ENCODE measurements around the gene ABCC5.

Gene ABCC5

GRCh38 chr3:183933160-183933559 is 84.5 kb downstream of the ABCC5 start:
- Mint-ChIP-seq H3K4me3 (no peak overlapping the region), H3K27ac (no peak overlapping the region), H3K9me3 (no peaks in the 10 kb centered on the region), H3K36me3 (ENCODE audit: low read depth) (peaks cover 2% of the 10 kb centered on the region), H3K27me3 (ENCODE audit: low read depth) (no peaks in the 10 kb centered on the region), H3K4me1 (ENCODE audit: low read depth) (no peaks in the 10 kb centered on the region)

- H3K27ac Mint-ChIP-seq = no peak overlapping the region
- H3K4me1 Mint-ChIP-seq (ENCODE audit: low read depth) = no peaks in the 10 kb centered on the region
- no peak overlapping the region for H3K4me3 Mint-ChIP-seq
- peaks cover 2% of the 10 kb centered on the region for H3K36me3 Mint-ChIP-seq (ENCODE audit: low read depth)
- H3K27me3 Mint-ChIP-seq (ENCODE audit: low read depth) = no peaks in the 10 kb centered on the region
- no peaks in the 10 kb centered on the region for H3K9me3 Mint-ChIP-seq
Observed at GRCh38 chr3:183931881-183932280, 85.8 kb downstream of the ABCC5 start.

- Mint-ChIP-seq H3K27me3 (ENCODE audit: low read depth) (no peaks in the 10 kb centered on the region), H3K9me3 (no peaks in the 10 kb centered on the region), H3K27ac (no peak overlapping the region), H3K4me3 (no peak overlapping the region), H3K36me3 (ENCODE audit: low read depth) (no peaks in the 10 kb centered on the region), H3K4me1 (ENCODE audit: low read depth) (no peaks in the 10 kb centered on the region)
Observed at GRCh38 chr3:183930086-183930485, 87.6 kb downstream of the ABCC5 start.

DNA sequence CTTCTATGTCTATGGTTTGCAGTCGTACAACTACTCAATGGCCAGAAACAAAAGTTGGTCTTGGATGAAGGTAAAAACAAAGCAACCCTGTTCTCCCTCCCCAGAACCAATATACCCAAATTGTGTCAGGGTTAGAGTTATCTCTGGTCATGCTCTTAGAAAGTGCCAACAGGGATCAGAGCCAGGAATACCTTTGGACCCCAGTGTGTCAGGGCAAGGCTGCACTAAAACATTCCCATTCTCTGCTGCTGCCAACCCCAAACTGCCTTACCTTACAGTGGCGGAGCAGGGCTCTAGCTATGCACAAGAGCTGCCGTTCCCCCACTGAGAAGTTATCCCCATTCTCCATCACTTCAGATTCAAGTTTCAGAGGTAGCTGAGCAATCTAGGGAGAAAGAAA is 90.6 kb downstream of the ABCC5 start:
- H3K27ac Mint-ChIP-seq = no peak overlapping the region
- H3K9me3 Mint-ChIP-seq = no peaks in the 10 kb centered on the region
- H3K4me3 Mint-ChIP-seq = no peak overlapping the region
- peaks cover 2% of the 10 kb centered on the region for H3K36me3 Mint-ChIP-seq (ENCODE audit: low read depth)
- no peaks in the 10 kb centered on the region for H3K4me1 Mint-ChIP-seq (ENCODE audit: low read depth)
- no peaks in the 10 kb centered on the region for H3K27me3 Mint-ChIP-seq (ENCODE audit: low read depth)

GRCh38 chr3:183924956-183925355 is 92.7 kb downstream of the ABCC5 start:
- peaks cover 2% of the 10 kb centered on the region for H3K36me3 Mint-ChIP-seq (ENCODE audit: low read depth)
- H3K27me3 Mint-ChIP-seq (ENCODE audit: low read depth) = no peaks in the 10 kb centered on the region
- H3K9me3 Mint-ChIP-seq = no peaks in the 10 kb centered on the region
- no peak overlapping the region for H3K27ac Mint-ChIP-seq
- no peaks in the 10 kb centered on the region for H3K4me1 Mint-ChIP-seq (ENCODE audit: low read depth)
- H3K4me3 Mint-ChIP-seq = no peak overlapping the region

DNA sequence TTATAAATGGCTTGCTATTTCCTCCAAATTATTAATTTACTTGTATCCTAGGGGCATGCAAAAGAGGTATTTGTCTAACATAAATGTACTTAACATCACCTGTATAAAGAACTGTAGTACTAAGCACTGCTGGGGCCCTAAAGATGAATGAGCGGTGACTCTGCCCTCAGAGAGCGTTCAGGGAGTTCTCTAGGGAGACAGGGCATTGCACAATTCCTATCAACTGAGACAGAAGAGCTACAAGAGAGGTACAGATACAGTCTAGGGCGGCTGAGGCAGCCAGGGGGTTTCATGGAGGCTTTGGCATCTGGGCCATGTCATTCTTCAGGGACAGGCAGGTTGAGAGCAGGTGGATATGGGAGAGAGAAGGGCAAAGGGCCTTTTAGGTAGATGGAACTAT is 93.1 kb downstream of the ABCC5 start:
- no peak overlapping the region for H3K27ac Mint-ChIP-seq
- H3K9me3 Mint-ChIP-seq = no peaks in the 10 kb centered on the region
- no peak overlapping the region for H3K4me3 Mint-ChIP-seq
- no peaks in the 10 kb centered on the region for H3K4me1 Mint-ChIP-seq (ENCODE audit: low read depth)
- peaks cover 2% of the 10 kb centered on the region for H3K36me3 Mint-ChIP-seq (ENCODE audit: low read depth)
- H3K27me3 Mint-ChIP-seq (ENCODE audit: low read depth) = no peaks in the 10 kb centered on the region

GRCh38 chr3:183922421-183922820 is 95.3 kb downstream of the ABCC5 start:
- Mint-ChIP-seq H3K9me3 (no peaks in the 10 kb centered on the region), H3K4me1 (ENCODE audit: low read depth) (no peaks in the 10 kb centered on the region), H3K27ac (no peak overlapping the region), H3K36me3 (ENCODE audit: low read depth) (peaks cover 2% of the 10 kb centered on the region), H3K27me3 (ENCODE audit: low read depth) (no peaks in the 10 kb centered on the region), H3K4me3 (no peak overlapping the region)

GRCh38 chr3:183921096-183921495 is 96.6 kb downstream of the ABCC5 start:
- no peak overlapping the region for H3K27ac Mint-ChIP-seq
- H3K36me3 Mint-ChIP-seq (ENCODE audit: low read depth) = peaks cover 2% of the 10 kb centered on the region
- no peaks in the 10 kb centered on the region for H3K27me3 Mint-ChIP-seq (ENCODE audit: low read depth)
- no peak overlapping the region for H3K4me3 Mint-ChIP-seq
- H3K9me3 Mint-ChIP-seq = no peaks in the 10 kb centered on the region
- no peaks in the 10 kb centered on the region for H3K4me1 Mint-ChIP-seq (ENCODE audit: low read depth)

DNA sequence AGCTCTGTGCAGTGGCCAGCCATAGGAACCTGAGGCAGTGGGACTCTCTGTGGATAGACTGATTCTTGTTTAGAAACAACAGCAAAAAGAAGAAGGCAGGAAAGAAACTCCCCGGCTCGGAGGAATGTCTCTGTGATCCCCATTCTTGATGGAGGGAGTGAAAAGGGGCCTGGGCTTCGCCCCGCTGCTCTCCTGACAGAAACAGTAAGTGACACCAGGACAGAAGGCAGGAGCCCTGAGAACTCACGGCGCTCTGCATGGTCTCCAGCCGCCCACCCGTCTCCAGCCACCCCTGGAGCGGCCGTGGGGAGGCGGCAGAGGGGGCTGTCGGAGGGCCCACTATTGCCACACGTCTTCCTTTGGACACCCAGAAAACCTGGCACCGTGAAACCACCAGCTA is 97.3 kb downstream of the ABCC5 start:
- H3K9me3 Mint-ChIP-seq = no peaks in the 10 kb centered on the region
- H3K36me3 Mint-ChIP-seq (ENCODE audit: low read depth) = peaks cover 2% of the 10 kb centered on the region
- no peaks in the 10 kb centered on the region for H3K27me3 Mint-ChIP-seq (ENCODE audit: low read depth)
- H3K27ac Mint-ChIP-seq = no peak overlapping the region
- no peaks in the 10 kb centered on the region for H3K4me1 Mint-ChIP-seq (ENCODE audit: low read depth)
- H3K4me3 Mint-ChIP-seq = no peak overlapping the region

DNA sequence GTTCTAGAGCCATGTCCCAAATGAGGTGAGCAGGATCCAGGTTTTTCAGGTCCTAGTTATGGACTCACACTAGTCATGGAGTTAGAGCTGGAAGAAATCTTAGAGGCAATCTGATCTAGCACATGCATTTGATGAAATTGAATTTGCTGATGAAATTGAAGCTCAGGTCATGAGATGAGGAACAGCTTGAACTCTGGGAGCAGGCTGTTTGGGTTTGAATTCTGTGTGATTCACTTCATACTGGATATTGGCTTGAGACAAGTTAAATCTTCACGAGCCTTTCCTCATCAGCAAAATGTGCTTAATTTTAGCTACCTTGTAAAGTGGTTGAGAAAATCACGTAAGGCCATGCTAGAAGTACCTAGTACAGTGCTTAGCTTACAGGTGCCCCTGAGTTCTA is 99.5 kb downstream of the ABCC5 start:
- Mint-ChIP-seq H3K9me3 (no peaks in the 10 kb centered on the region), H3K4me1 (ENCODE audit: low read depth) (no peaks in the 10 kb centered on the region), H3K27ac (no peak overlapping the region), H3K4me3 (no peak overlapping the region), H3K27me3 (ENCODE audit: low read depth) (no peaks in the 10 kb centered on the region), H3K36me3 (ENCODE audit: low read depth) (no peaks in the 10 kb centered on the region)

GRCh38 chr3:183917776-183918175 is 99.9 kb downstream of the ABCC5 start:
- H3K27ac Mint-ChIP-seq = no peak overlapping the region
- H3K9me3 Mint-ChIP-seq = no peaks in the 10 kb centered on the region
- H3K36me3 Mint-ChIP-seq (ENCODE audit: low read depth) = no peaks in the 10 kb centered on the region
- no peaks in the 10 kb centered on the region for H3K4me1 Mint-ChIP-seq (ENCODE audit: low read depth)
- H3K4me3 Mint-ChIP-seq = no peak overlapping the region
- H3K27me3 Mint-ChIP-seq (ENCODE audit: low read depth) = no peaks in the 10 kb centered on the region

GRCh38 chr3:183914856-183915255 is 102.8 kb downstream of the ABCC5 start:
- Mint-ChIP-seq H3K27ac (no peak overlapping the region), H3K4me1 (ENCODE audit: low read depth) (no peaks in the 10 kb centered on the region), H3K4me3 (no peak overlapping the region), H3K36me3 (ENCODE audit: low read depth) (no peaks in the 10 kb centered on the region), H3K9me3 (no peaks in the 10 kb centered on the region), H3K27me3 (ENCODE audit: low read depth) (no peaks in the 10 kb centered on the region)

- H3K4me3 Mint-ChIP-seq = no peak overlapping the region
- no peaks in the 10 kb centered on the region for H3K9me3 Mint-ChIP-seq
- no peaks in the 10 kb centered on the region for H3K4me1 Mint-ChIP-seq (ENCODE audit: low read depth)
- no peaks in the 10 kb centered on the region for H3K36me3 Mint-ChIP-seq (ENCODE audit: low read depth)
- no peaks in the 10 kb centered on the region for H3K27me3 Mint-ChIP-seq (ENCODE audit: low read depth)
- H3K27ac Mint-ChIP-seq = no peak overlapping the region
Observed at GRCh38 chr3:183913580-183913920, 104.1 kb downstream of the ABCC5 start.

GRCh38 chr3:183912895-183913579 is 104.6 kb downstream of the ABCC5 start:
- no peaks in the 10 kb centered on the region for H3K27me3 Mint-ChIP-seq (ENCODE audit: low read depth)
- H3K27ac Mint-ChIP-seq = no peak overlapping the region
- no peak overlapping the region for H3K4me3 Mint-ChIP-seq
- no peaks in the 10 kb centered on the region for H3K9me3 Mint-ChIP-seq
- no peaks in the 10 kb centered on the region for H3K36me3 Mint-ChIP-seq (ENCODE audit: low read depth)
- H3K4me1 Mint-ChIP-seq (ENCODE audit: low read depth) = no peaks in the 10 kb centered on the region

DNA sequence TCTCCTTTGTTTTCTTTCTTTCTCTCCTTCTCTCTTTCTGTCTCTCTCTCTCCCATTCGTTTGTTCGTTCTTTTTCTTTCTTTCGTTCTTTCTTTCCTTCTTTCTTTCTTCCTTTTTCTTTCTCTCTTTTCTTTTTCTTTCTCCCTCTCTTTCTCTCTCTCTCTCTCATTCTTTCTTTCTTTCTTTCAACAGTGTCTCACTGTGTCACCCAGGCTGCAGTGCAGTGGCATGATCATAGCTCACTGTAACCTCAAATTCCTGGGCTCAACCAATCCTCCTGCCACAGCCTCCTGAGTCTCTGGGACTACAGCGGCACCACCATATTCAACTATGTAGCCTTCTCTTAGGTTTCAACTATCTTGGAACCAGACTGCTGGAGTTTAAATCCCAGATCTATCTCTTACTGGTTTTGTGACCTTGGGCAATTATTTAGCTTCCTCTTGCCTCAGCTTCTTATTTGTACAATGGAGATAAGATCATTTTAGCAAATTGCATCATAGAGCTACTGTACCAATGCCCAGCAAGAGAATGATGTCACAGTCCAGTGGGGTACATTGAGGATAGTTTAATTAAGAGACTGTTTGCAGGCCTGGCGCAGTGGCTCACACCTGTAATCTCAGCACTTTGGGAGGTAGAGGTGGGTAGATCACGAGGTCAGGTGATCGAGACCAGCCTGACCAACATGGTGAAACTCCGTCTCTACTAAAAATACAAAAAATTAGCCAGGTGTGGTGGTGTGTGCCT is 105.7 kb downstream of the ABCC5 start:
- H3K27me3 Mint-ChIP-seq (ENCODE audit: low read depth) = no peaks in the 10 kb centered on the region
- no peaks in the 10 kb centered on the region for H3K9me3 Mint-ChIP-seq
- no peak overlapping the region for H3K27ac Mint-ChIP-seq
- no peak overlapping the region for H3K4me3 Mint-ChIP-seq
- H3K36me3 Mint-ChIP-seq (ENCODE audit: low read depth) = no peaks in the 10 kb centered on the region
- no peaks in the 10 kb centered on the region for H3K4me1 Mint-ChIP-seq (ENCODE audit: low read depth)
